Smooth muscle cell (in vitro differentiated cells): Measurements from ENCODE around the gene POLD2. TPM values are rescaled to one million over a fixed set of nuclear protein-coding genes. Genes with fewer than 3 reads are reported as not detected.
A peak's percentile ranks its signal among the peaks of the same experiment; 100 is the strongest.
"Not testable (repeated sequence)": the region's sequence is repeated elsewhere in the genome, so short reads cannot be mapped to it uniquely, and the experiment has no call there.

ENCODE experiments used
- DNase-seq: peaks from one replicate; lab custom pipeline; 2025; ENCODE audit not compliant: unreplicated experiment; lab: John Stamatoyannopoulos, UW
- H2AFZ ChIP-seq: fragments of 200-600 bp; sonication (generic); 2 replicates; pipeline ENCODE4 v1.6.0; 2016; ENCODE audit warnings: antibody characterized with exemption, low read depth, mild to moderate bottlenecking
- H3F3A ChIP-seq: fragments of 200-600 bp; sonication (generic); 2 replicates; pipeline ENCODE4 v1.6.0; 2017; ENCODE audit warnings: antibody characterized with exemption, low read depth
- H3K27ac ChIP-seq: fragments of 200-600 bp; sonication (generic); 2 replicates; pipeline ENCODE4 v1.5.1; 2016; ENCODE audit warnings: low read depth, mild to moderate bottlenecking
- H3K27me3 ChIP-seq: fragments of 200-600 bp; sonication (generic); 2 replicates; pipeline ENCODE4 v1.6.1; 2016; ENCODE audit warnings: low read depth, mild to moderate bottlenecking
- H3K36me3 ChIP-seq: fragments of 200-600 bp; sonication (generic); 2 replicates; pipeline ENCODE4 v1.5.1; 2016; ENCODE audit warnings: low read depth
- H3K4me1 ChIP-seq: fragments of 200-600 bp; sonication (generic); 2 replicates; pipeline ENCODE4 v1.5.1; 2016; ENCODE audit warnings: low read depth
- H3K4me2 ChIP-seq: fragments of 200-600 bp; sonication (generic); 2 replicates; pipeline ENCODE4 v1.6.0; 2016; ENCODE audit warnings: mild to moderate bottlenecking
- H3K4me3 ChIP-seq: fragments of 200-600 bp; sonication (generic); 2 replicates; pipeline ENCODE4 v1.5.1; 2016; ENCODE audit warnings: mild to moderate bottlenecking
- H3K79me2 ChIP-seq: fragments of 200-600 bp; sonication (generic); 2 replicates; pipeline ENCODE4 v1.6.0; 2016; ENCODE audit warnings: low read depth, mild to moderate bottlenecking
- H3K9ac ChIP-seq: fragments of 200-600 bp; sonication (generic); 2 replicates; pipeline ENCODE4 v1.6.0; 2016; ENCODE audit warnings: low read depth
- H3K9me3 ChIP-seq: fragments of 200-600 bp; sonication (generic); replicated peaks from 2 replicates; pipeline ENCODE4 v1.5.1; 2016; ENCODE audit warnings: low read depth
- H4K20me1 ChIP-seq: fragments of 200-600 bp; sonication (generic); 2 replicates; pipeline ENCODE4 v1.6.0; 2016; ENCODE audit warnings: low read depth
- WGBS: methylation state at CpG from one replicate; pipeline ENCODE4 v1.1.7; 2016; ENCODE audit warnings: low lambda C conversion rate; 5-methylcytosine and 5-hydroxymethylcytosine counted together
- polyA plus RNA-seq: library from polyadenylated mRNA; unstranded; fragments of >200 nt; fragmentation: Nextera tagmentation; extraction: Ambion mirVana; gene quantifications from 2 replicates; pipeline ENCODE4 v1.2.1, GENCODE V29; 2016
- total RNA-seq: library from RNA; depleted of rRNA; stranded (reverse); fragments of >200 nt; gene quantifications from 2 replicates; pipeline ENCODE4 v1.2.3, GENCODE V29; 2014
- TF ChIP-seq, protein P1 (sequence below): fragments of 200-600 bp; sonication (generic); IDR thresholded peaks from 2 replicates; pipeline ENCODE4 v1.5.1; 2017; ENCODE audit warnings: borderline replicate concordance, mild to moderate bottlenecking, antibody characterized with exemption; ENCODE audit not compliant: insufficient read depth, poor library complexity, severe bottlenecking

Gene POLD2
- total and polyA plus RNA-seq, 2 experiments from 2014 or later, result 45.5 to 151 TPM

DNA sequence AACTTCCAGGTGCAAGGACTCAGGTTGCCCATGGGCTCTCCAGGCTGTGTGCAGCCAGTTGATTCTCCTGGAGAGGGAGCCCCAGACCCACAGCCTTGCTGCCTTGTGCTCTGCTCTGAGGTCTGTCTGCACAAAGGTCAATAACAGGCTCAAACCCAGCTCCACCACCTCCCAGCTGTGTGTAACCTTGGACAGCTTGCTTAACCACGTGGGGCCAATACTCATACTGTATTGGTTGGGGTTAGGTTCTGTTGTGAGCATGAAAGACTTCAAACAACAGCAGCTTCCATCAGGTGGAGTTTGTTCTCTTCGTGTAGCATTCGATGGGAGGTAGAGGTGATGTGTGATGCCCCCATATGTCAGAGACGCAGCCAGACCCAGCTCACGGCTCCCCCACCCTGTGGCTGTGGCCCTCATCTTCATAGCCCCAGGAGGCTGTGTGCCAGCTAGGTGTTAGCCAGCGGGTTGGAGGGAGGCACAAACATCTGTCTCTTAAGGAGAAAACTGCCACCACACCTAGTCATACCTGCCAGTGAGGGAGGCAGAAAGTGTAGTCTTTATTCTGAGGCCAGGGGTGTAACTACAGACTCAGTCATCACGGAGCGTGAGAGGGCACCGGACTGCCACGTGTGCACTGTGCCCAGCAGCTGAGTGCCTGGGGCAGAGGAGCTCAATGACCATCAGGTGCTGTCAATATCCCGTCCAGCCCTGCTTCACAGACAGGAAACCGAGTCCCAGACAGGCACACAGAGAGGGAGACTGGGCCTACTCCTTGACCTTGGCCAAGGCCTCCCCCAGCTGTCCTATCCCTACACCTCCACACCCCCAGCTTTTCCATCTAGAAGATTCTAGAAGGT lies 8.1 kb upstream of the POLD2 start:
- Histone ChIP-seq H3K9ac (no peak overlapping the region), H3K9me3 (peaks cover 8% of the 10 kb centered on the region), H2AFZ (no peak overlapping the region), H3K36me3 (no peaks in the 10 kb centered on the region), H3K27ac (no peak overlapping the region), H3F3A (no peaks in the 10 kb centered on the region), H3K79me2 (no peaks in the 10 kb centered on the region), H3K27me3 (no peaks in the 10 kb centered on the region), H3K4me3 (no peak overlapping the region), H3K4me1 (no peaks in the 10 kb centered on the region), H4K20me1 (no peaks in the 10 kb centered on the region), H3K4me2 (peak overlapping the region; percentile 45)
- WGBS, result 90% methylated on average over 11 of the region's 12 CpGs
- no peak for DNase-seq
- TF ChIP-seq, protein P1, sequence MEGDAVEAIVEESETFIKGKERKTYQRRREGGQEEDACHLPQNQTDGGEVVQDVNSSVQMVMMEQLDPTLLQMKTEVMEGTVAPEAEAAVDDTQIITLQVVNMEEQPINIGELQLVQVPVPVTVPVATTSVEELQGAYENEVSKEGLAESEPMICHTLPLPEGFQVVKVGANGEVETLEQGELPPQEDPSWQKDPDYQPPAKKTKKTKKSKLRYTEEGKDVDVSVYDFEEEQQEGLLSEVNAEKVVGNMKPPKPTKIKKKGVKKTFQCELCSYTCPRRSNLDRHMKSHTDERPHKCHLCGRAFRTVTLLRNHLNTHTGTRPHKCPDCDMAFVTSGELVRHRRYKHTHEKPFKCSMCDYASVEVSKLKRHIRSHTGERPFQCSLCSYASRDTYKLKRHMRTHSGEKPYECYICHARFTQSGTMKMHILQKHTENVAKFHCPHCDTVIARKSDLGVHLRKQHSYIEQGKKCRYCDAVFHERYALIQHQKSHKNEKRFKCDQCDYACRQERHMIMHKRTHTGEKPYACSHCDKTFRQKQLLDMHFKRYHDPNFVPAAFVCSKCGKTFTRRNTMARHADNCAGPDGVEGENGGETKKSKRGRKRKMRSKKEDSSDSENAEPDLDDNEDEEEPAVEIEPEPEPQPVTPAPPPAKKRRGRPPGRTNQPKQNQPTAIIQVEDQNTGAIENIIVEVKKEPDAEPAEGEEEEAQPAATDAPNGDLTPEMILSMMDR, result peak; percentile 12

DNA sequence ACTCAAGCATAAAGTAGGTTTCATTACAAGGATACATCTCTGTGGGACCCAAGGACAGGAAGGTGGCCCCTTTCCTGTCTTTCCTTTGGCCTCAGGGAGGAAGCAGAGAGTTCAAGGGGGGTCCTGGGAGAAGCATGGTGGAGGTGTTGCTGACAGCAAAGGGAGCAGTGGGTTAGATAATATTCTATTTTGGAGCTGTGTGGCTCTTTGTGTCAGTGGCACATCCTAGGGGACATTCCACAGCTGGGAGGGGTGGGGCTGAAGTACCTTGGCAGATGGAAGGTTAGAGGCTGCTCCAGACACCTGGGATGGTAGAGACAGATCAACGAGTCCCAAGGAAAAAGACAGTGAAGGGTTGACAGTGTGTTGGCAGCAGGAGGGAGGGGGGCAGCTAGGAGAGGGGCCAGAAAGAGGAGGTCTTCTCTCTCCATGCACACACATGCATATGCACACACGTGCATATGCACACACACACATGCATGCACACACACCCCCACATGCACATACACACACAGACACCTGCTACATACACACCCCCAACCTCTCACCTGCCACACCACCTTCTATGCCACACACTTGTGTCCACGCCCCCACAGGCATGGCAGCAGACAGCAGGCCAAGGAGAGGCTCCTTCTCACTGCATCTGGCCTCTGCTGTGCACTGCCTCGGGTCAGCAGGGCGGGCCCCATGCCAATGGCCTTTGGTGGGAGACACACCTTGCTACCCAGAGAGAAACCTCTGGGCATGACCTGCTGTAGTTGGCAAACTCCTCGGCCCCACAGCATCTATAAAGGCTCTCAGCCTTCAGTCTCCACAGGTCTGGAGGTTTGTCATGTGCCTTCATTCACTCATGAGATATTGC lies 5.6 kb upstream of the POLD2 start:
- Histone ChIP-seq H3F3A (peaks cover 6% of the 10 kb centered on the region), H3K4me3 (no peak overlapping the region), H4K20me1 (no peaks in the 10 kb centered on the region), H3K27me3 (no peaks in the 10 kb centered on the region), H3K36me3 (no peaks in the 10 kb centered on the region), H3K79me2 (no peaks in the 10 kb centered on the region), H3K9me3 (peaks cover 8% of the 10 kb centered on the region), H3K9ac (no peak overlapping the region), H3K4me1 (peaks cover 2% of the 10 kb centered on the region), H2AFZ (no peak overlapping the region), H3K4me2 (no peak overlapping the region), H3K27ac (no peak overlapping the region)
- 85% methylated on average over 5 of the region's 6 CpGs for WGBS
- TF ChIP-seq, protein P1, result no peak
- no peak for DNase-seq

DNA sequence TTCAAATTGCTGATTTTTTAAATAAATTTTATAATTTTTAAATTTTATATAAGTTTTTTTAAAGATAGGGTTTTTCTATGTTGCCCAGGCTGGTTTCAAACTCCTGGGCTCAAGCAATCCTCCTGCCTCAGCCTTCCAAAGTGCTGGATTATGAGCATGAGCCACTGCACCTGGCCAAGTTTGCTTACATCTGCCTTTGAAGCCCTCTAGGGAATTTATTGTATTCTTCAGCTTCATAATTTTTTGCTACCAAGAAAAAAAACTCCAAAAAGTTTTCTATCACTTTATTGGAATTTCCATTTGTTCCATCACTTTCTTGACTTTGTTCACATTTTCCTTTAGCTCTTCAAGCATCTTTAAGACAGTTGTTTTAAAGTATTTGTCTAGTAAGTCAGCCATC lies 3.8 kb upstream of the POLD2 start:
- no peak for DNase-seq
- Histone ChIP-seq H3F3A (peaks cover 6% of the 10 kb centered on the region), H3K36me3 (no peaks in the 10 kb centered on the region), H4K20me1 (no peaks in the 10 kb centered on the region), H2AFZ (no peak overlapping the region), H3K27ac (no peak overlapping the region), H3K9ac (no peak overlapping the region), H3K4me3 (no peak overlapping the region), H3K4me2 (no peak overlapping the region), H3K4me1 (peaks cover 10% of the 10 kb centered on the region), H3K9me3 (peaks cover 8% of the 10 kb centered on the region), H3K27me3 (no peaks in the 10 kb centered on the region), H3K79me2 (peaks cover 9% of the 10 kb centered on the region)
- TF ChIP-seq, protein P1, result no peak

DNA sequence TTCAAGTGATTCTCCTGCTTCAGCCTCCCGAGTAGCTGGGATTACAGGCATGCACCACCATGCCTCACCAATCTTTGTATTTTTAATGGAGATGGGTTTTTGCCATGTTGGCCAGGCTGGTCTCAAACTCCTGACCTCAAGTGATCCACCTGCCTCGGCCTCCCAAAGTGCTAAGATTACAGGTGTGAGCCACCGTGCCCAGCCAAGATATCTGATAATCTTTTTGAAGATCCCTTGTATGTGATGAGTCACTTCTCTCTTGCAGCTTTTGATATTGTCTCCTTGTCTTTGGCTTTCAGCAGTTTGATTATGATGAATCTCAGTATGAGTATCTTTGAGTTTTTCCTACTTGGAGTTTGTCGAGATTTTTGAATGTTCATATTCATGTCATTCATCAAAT lies 3.2 kb upstream of the POLD2 start:
- H3F3A ChIP-seq, H3K4me2 ChIP-seq, H4K20me1 ChIP-seq, H3K9ac ChIP-seq, DNase-seq, H3K9me3 ChIP-seq, H3K36me3 ChIP-seq, H3K27ac ChIP-seq, H3K27me3 ChIP-seq, H2AFZ ChIP-seq, H3K4me3 ChIP-seq: not testable (repeated sequence)
- peaks cover 15% of the 10 kb centered on the region for H3K79me2 ChIP-seq
- H3K4me1 ChIP-seq, result peaks cover 12% of the 10 kb centered on the region
- 98% methylated on average over 4 of the region's 4 CpGs for WGBS
